ENCODE measurements around the gene TDRD7.

- TF ChIP-seq POLR2AphosphoS5 (IDR thresholded peaks at IDR 0.05; ENCODE audit: low read depth), result no peak
- no peak for TF ChIP-seq CTCF (IDR thresholded peaks at IDR 0.05; ENCODE audit: insufficient read depth, low read length)
- TF ChIP-seq SPI1 (IDR thresholded peaks at IDR 0.05; ENCODE audit: borderline replicate concordance, low read depth), result no peak
- TF ChIP-seq REST (IDR thresholded peaks at IDR 0.05; ENCODE audit: insufficient replicate concordance, low read depth), result no peak
Observed at GRCh38 chr9:97480749-97481148, 68.9 kb downstream of the TDRD7 start.

All from HL-60 (cell line).